ENCODE data around the gene GADD45A. TPM values are rescaled to one million over a fixed set of nuclear protein-coding genes. Genes with fewer than 3 reads are reported as not detected.
A peak's percentile ranks its signal among the peaks of the same experiment; 100 is the strongest.

The GADD45A gene
- total and polyA plus RNA-seq, 9 of the 15 experiments (the other 6 are each of a cell fraction or from before 2014, with no cell fraction given) = 21.3 to 156 (median 62.1) TPM

- TF ChIP-seq, protein P1, sequence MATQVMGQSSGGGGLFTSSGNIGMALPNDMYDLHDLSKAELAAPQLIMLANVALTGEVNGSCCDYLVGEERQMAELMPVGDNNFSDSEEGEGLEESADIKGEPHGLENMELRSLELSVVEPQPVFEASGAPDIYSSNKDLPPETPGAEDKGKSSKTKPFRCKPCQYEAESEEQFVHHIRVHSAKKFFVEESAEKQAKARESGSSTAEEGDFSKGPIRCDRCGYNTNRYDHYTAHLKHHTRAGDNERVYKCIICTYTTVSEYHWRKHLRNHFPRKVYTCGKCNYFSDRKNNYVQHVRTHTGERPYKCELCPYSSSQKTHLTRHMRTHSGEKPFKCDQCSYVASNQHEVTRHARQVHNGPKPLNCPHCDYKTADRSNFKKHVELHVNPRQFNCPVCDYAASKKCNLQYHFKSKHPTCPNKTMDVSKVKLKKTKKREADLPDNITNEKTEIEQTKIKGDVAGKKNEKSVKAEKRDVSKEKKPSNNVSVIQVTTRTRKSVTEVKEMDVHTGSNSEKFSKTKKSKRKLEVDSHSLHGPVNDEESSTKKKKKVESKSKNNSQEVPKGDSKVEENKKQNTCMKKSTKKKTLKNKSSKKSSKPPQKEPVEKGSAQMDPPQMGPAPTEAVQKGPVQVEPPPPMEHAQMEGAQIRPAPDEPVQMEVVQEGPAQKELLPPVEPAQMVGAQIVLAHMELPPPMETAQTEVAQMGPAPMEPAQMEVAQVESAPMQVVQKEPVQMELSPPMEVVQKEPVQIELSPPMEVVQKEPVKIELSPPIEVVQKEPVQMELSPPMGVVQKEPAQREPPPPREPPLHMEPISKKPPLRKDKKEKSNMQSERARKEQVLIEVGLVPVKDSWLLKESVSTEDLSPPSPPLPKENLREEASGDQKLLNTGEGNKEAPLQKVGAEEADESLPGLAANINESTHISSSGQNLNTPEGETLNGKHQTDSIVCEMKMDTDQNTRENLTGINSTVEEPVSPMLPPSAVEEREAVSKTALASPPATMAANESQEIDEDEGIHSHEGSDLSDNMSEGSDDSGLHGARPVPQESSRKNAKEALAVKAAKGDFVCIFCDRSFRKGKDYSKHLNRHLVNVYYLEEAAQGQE (IDR thresholded peaks at IDR 0.05; ENCODE audit: borderline replicate concordance) = peak; percentile 28; the same call in 1 of the 2 replicates
- TF ChIP-seq, protein P1 (CRISPR knock-in tag; IDR thresholded peaks at IDR 0.05; ENCODE audit: low read depth) = no peak
- TF ChIP-seq TGIF2 (CRISPR knock-in tag; IDR thresholded peaks at IDR 0.05) = no peak
- no peak for TF ChIP-seq ZNF23 (CRISPR knock-in tag; IDR thresholded peaks at IDR 0.05)
- TF ChIP-seq ZNF695 (CRISPR knock-in tag; IDR thresholded peaks at IDR 0.05) = no peak
- TF ChIP-seq, protein P2, sequence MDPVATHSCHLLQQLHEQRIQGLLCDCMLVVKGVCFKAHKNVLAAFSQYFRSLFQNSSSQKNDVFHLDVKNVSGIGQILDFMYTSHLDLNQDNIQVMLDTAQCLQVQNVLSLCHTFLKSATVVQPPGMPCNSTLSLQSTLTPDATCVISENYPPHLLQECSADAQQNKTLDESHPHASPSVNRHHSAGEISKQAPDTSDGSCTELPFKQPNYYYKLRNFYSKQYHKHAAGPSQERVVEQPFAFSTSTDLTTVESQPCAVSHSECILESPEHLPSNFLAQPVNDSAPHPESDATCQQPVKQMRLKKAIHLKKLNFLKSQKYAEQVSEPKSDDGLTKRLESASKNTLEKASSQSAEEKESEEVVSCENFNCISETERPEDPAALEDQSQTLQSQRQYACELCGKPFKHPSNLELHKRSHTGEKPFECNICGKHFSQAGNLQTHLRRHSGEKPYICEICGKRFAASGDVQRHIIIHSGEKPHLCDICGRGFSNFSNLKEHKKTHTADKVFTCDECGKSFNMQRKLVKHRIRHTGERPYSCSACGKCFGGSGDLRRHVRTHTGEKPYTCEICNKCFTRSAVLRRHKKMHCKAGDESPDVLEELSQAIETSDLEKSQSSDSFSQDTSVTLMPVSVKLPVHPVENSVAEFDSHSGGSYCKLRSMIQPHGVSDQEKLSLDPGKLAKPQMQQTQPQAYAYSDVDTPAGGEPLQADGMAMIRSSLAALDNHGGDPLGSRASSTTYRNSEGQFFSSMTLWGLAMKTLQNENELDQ (CRISPR knock-in tag; IDR thresholded peaks at IDR 0.05; ENCODE audit: borderline replicate concordance) = no peak
- peak; percentile 96 for TF ChIP-seq NFATC3 (IDR thresholded peaks at IDR 0.05)
- TF ChIP-seq HMBOX1 (IDR thresholded peaks at IDR 0.05) = peak; percentile 85
- no peak for TF ChIP-seq BRCA1 (IDR thresholded peaks at IDR 0.05)
- TF ChIP-seq BRCA1 (CRISPR knock-in tag; IDR thresholded peaks at IDR 0.05) = no peak
- TF ChIP-seq MAFF (IDR thresholded peaks at IDR 0.05; ENCODE audit: low read length) = peak; percentile 42; the same call in 1 of the 2 replicates
- TF ChIP-seq, protein P3, sequence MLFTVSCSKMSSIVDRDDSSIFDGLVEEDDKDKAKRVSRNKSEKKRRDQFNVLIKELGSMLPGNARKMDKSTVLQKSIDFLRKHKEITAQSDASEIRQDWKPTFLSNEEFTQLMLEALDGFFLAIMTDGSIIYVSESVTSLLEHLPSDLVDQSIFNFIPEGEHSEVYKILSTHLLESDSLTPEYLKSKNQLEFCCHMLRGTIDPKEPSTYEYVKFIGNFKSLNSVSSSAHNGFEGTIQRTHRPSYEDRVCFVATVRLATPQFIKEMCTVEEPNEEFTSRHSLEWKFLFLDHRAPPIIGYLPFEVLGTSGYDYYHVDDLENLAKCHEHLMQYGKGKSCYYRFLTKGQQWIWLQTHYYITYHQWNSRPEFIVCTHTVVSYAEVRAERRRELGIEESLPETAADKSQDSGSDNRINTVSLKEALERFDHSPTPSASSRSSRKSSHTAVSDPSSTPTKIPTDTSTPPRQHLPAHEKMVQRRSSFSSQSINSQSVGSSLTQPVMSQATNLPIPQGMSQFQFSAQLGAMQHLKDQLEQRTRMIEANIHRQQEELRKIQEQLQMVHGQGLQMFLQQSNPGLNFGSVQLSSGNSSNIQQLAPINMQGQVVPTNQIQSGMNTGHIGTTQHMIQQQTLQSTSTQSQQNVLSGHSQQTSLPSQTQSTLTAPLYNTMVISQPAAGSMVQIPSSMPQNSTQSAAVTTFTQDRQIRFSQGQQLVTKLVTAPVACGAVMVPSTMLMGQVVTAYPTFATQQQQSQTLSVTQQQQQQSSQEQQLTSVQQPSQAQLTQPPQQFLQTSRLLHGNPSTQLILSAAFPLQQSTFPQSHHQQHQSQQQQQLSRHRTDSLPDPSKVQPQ (CRISPR knock-in tag; IDR thresholded peaks at IDR 0.05; ENCODE audit: borderline replicate concordance) = no peak
- TF ChIP-seq MYC (IDR thresholded peaks at IDR 0.05; ENCODE audit: low read depth, low read length) = no peak; the same call in 1 of the 2 replicates
- TF ChIP-seq MYC (CRISPR knock-in tag; IDR thresholded peaks at IDR 0.05; ENCODE audit: borderline replicate concordance, low read depth) = no peak
Observed at GRCh38 chr1:67700692-67701410, 15.8 kb downstream of the GADD45A start (continued).
